G401.6 (cell line): Measurements from ENCODE around the gene PFKL.
"Not testable (repeated sequence)": the region's sequence is repeated elsewhere in the genome, so short reads cannot be mapped to it uniquely, and the experiment has no call there.

ENCODE experiments used
- FAIRE-seq: peaks from 2 replicates; lab custom pipeline; 2012; peaks lifted over from hg19 to GRCh38; lab: Jason Lieb, UNC

Gene PFKL

DNA sequence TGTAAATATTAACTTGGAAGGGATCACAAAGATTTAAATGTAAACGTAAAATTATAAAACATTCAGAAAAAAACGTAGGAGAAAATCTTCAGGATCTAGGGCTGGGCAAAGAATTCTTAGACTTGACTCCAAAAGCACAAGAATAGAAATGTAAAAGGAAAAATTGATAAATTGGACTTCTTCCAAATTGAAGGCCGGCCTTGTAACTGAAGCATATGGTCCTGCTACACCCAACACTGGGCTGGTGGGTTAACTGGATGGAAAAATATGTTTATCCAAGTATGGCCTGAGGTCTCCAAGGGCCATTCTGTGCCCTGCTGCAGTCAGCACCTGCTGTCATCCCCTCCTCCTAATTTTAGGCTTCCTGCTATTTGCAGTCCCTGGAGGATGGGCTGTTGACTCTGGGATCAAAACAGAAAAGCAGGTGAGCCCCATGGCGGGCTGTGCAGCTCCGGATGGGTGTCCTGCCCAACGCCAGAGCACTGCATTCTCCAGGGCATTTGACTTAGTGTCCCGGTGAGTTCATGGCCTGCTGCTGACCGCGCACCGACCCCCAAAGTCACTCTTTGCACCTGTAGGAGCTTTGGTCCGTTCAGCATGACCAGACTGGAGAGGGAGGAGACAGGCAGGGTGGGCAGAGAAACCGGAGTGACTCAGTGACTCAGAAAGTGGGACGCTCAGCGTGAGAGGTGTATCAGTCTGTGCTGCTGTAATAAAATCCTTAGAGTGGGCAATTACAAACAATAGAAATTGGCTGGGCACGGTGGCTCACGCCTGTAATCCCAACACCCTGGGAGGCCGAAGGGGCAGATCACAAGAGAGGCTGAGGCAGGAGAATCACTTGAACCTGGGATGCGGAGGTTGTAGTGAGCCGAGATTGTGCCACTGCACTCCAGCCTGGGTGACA, 20.2 kb upstream of the PFKL start:
- no peak for FAIRE-seq

DNA sequence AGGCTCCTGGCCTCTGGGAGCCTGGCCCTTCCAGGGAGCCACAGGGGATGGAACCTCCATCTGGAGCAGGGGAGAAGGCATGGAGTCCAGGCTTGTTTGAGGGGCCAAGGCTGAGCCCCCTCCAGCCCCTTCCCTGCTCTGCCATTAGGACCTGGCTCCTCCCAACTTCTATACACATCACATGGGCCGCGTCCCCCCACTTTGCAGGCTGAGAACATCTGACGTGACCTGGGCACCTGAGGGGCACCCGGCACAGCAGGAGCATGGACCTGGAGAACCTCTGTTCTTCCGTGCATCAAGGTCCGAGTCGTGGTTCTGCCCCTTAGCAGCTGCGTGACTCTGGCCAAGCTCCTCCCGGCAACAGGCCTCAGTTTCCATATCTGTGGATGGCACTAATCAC, 18.1 kb upstream of the PFKL start:
- no peak for FAIRE-seq

DNA sequence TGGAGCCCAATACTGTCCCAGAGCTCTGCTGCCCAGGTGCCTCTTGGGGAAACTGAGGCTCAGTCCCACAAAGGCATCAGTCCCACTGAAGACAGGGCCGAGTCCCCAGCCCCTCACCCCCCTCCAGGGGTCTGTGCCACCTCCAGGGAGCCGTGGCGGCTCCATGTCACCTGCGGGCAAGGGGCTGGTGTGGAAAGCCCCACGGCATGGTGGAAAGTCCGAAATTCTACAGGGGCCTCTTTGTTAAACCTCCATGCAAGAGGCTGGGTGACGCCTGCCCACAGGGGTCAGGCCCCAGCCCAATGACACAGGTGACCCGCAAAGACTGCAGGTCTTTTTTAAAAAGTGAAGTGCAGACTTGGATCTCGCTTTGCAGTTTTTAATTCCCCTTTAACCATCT, 17.5 kb upstream of the PFKL start:
- FAIRE-seq = no peak

DNA sequence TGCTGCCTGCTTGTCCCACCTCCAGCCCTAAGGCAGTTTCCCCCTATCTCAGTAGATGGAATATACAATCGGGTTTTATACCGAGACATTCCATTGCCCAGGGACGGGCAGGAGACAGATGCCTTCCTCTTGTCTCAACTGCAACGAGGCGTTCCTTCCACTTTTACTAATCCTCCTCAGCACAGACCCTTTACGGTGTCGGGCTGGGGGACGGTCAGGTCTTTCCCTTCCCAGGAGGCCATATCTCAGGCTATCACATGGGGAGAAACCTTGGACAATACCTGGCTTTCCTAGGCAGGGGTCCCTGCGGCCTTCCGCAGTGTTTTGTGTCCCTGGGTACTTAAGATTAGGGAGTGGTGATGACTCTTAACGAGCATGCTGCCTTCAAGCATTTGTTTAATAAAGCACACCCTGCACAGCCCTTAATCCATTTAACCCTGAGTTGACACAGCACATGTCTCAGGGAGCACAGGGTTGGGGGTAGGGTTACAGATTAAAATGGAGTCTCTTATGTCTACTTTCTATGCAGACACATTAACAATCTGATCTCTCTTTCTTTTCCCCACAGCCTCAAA, 16.6 kb upstream of the PFKL start:
- not testable (repeated sequence) for FAIRE-seq

DNA sequence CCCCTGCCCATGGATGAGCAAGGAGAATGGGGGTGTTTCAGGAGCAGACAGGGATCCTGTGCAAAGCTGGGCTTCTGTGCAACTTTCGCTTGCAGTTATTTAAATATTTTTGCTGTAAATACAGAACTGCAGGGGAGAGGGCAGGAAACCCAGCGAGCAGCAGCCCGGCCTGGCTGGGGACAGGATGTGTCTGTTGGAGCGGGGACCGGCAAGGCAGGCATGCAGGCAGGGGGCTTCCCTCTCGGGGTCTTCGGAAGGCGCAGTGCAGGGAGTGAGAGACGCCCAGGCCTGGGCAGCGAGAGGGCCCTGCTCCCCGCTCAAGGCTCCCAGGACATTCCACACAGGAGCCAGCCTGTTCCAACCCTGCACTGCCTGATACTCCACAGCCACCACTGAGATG, 15.9 kb upstream of the PFKL start:
- no peak for FAIRE-seq

DNA sequence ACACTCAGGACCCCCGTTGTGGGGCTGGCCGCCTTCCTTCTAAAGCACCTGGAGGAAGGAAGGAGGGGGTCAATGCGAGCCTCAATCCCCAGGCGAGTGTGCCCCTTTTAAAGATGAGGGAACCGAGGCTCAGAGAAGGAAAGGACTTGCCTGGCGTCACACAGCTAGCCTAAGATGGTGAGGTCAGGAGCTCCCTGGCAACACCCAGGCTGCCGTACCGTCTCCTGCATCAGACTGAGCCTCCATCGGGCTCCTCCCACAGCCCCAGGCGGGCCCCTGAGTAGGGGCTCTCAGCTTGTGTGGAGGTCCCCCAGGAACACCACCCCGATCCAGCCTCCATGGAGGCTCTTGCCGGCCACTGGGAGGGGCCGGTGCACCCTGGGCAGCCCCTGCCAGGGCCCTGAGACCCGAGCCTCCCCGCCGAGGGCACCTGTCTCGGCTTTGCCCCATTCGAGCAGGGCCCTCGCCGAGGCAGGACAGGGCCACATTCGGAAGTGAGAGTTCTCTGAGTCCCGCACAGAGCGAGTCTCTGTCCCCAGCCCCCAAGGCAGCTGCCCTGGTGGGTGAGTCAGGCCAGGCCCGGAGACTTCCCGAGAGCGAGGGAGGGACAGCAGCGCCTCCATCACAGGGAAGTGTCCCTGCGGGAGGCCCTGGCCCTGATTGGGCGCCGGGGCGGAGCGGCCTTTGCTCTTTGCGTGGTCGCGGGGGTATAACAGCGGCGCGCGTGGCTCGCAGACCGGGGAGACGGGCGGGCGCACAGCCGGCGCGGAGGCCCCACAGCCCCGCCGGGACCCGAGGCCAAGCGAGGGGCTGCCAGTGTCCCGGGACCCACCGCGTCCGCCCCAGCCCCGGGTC, 14.5 kb upstream of the PFKL start, which contains the start of gene AIRE:
TSS of gene AIRE (plus strand) at position 739 of the 855 bp plus-strand sequence. CDS start 131 bp downstream, outside the sequence.
- FAIRE-seq = no peak

DNA sequence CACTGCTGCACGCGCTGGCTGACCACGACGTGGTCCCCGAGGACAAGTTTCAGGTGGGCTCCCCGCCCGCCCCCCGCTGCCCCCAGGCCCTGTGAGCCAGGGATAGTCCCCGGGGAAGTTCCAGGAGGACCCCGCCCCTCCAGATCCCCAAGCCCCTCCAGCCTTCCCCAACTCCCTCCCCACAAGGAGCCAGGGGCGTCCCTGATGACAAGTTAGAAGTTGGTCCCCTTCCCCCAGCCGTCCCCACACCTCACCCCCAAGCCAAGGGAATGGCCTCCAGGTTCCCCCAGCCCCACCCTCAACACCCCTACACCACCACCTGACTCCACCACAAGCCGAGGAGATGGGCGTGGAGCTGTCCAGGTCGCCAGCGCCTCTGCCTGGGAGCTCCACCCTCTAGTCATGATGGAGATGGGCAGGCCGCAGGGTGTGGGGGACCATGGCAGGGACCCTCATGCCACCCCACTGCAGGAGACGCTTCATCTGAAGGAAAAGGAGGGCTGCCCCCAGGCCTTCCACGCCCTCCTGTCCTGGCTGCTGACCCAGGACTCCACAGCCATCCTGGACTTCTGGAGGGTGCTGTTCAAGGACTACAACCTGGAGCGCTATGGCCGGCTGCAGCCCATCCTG, 13.7 kb upstream of the PFKL start:
- no peak for FAIRE-seq

DNA sequence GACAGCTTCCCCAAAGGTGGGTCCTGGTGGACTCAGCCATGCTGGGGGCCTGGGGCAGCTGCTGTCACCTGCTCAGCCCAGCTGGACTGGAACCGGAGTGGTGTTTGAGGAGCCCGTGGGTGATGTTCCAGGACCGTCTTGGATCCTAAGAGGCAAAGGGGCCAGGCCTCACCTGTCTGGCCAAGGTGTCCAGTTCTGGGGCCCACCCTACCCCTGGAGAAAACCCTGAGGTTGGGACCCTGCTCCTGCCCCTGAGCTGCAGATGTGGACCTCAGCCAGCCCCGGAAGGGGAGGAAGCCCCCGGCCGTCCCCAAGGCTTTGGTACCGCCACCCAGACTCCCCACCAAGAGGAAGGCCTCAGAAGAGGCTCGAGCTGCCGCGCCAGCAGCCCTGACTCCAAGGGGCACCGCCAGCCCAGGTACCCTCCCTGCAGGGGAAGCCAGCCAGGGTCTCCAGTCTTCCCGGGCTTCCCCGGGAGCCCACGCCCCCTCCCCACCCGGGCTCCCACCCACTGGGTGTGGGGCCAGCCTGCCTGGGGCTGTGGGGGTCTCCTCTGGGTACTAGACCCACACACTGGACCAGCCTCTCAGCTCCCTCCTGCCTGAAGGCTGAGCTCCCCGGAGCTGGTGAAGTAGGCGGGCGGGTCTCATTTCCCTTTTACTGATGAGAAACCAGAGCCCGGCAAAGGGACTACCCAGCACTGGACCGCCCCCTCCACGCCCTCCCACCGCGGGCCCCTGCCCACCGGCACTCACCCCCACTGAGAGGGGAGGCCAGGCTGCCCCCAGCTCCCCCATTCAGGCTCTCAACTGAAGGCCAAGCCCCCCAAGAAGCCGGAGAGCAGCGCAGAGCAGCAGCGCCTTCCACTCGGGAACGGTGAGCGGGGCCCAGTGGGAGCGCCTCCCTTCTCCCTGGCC, 12.9 kb upstream of the PFKL start:
- FAIRE-seq = no peak

DNA sequence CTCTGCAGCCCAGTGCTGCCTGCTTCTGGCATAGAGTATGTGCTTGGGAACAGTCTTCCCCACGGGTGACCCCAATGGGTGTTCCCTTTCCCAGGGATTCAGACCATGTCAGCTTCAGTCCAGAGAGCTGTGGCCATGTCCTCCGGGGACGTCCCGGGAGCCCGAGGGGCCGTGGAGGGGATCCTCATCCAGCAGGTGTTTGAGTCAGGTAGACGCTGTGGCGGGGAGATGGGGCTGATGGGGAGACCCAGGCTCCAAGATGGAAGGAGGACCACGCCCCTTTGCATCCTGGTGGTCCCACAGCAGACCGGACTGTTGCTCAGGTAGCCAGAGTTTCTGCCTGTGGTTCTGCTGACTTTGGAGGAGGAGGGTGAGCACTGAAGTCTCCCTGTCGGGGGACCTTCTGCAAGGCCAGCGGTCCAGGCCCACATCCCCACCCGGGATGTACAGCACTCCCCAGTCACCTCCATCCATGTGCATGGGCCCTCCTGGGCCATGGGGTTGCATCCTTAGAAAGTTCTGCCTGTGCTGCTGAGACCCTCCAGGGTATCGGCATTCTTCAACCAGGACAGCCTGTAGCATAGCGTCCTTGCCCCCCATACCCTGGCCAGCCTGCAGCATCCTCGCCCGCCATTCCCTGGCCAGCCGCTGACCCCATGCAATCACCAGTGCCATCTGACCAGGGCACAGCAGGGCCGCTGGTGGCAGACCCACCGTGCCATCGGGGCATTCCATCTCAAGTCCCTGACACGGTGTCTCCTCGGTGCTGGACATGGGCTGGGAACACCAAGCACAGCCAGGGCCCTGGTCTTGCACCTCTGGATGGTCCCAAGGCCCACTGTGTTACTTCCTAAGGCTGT, 11.4 kb upstream of the PFKL start:
- FAIRE-seq = no peak

DNA sequence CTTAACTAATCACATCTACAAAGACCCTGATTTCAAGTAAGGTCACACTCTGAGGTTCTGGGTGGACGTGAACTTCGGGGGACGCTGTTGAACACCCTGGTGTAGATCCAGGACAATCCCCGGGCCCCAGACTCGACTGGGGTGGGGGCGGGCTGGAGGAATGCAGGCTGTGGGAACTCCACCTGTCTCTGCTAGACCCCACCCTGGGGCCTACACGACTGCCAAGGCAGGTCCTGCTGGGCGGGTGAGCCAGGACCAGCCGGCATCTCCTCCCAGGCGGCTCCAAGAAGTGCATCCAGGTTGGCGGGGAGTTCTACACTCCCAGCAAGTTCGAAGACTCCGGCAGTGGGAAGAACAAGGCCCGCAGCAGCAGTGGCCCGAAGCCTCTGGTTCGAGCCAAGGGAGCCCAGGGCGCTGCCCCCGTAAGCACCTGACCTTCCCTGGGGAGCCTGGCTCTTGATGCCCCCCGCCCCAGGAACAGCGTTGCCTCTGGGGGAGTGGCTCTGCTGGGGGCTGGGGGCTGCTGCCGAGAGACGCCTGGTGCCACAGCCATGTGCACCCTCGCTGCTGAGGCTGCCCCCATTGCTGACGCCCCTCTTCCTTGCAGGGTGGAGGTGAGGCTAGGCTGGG, 10.4 kb upstream of the PFKL start:
- no peak for FAIRE-seq

DNA sequence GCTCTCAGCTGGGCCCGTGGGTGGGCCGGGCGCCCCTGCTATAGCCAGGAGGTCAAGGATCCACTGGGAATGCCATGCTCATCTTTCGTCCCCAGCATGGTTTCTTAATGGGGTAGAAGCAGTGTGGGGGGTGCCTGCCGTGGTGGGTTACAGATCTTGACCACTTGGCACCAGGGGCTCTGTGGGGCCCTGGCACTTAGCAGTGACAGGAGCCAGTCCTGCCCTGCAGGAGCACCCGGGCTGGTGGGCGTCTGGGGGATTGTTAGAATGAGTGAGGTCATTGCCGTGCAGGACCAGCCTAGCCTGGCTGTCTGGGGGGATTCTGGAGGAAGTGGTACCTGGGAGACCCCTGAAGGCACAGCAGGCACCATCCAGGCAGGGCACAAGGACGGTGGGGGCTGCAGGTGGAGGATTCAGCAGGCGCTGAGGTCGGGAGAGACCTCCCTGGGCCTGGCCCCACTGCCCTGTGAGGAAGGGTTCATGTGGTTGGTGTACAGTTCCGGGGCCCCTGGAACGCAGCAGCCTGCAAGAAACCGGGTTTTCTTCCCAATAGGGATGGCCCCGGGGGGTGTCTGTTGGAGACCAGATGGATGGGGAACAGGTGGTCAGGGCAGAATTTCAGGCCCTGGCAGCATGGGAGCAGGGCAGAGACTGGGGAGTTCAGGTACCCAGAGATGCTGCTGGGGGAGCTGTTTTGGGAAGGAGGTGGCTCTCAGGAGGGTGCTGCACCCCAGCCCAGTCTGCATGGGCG, 9.4 kb upstream of the PFKL start:
- no peak for FAIRE-seq

DNA sequence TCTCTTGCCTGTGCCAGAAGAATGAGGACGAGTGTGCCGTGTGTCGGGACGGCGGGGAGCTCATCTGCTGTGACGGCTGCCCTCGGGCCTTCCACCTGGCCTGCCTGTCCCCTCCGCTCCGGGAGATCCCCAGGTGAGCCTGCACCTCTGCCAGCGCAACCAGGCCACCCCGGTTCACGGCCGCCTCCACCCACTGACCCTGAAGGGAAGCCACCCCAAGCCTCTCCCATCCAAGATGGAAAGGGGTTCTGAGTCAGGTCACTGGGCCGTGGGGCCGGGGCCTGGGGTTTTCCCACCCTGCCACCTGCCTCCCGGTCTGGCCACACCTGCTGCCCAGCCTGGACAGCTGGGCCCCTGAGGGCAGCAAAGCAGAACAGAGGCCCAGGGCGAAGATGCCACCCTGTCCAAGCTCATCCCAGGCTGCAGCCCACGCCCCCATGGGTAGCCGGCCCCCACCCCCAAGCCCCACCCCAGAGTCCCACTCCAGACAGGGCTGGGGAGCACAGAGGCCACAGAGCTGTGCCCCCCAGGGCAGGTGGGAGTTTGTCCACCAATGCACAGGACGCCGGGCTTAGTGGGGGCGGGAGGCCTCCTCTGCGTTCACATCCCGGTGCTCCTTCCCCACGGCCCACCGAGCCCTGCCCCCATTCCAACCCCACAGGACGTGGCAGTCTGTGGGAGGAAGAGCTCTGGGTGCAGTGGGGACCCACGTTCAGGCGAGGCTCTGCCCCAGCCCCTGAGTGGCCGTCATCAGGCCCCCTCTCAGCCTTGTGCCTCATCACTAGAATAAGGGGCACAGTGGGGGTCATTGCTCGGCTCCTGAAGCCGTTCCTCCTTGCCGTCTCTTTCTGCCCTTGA, 8.5 kb upstream of the PFKL start:
- no peak for FAIRE-seq

DNA sequence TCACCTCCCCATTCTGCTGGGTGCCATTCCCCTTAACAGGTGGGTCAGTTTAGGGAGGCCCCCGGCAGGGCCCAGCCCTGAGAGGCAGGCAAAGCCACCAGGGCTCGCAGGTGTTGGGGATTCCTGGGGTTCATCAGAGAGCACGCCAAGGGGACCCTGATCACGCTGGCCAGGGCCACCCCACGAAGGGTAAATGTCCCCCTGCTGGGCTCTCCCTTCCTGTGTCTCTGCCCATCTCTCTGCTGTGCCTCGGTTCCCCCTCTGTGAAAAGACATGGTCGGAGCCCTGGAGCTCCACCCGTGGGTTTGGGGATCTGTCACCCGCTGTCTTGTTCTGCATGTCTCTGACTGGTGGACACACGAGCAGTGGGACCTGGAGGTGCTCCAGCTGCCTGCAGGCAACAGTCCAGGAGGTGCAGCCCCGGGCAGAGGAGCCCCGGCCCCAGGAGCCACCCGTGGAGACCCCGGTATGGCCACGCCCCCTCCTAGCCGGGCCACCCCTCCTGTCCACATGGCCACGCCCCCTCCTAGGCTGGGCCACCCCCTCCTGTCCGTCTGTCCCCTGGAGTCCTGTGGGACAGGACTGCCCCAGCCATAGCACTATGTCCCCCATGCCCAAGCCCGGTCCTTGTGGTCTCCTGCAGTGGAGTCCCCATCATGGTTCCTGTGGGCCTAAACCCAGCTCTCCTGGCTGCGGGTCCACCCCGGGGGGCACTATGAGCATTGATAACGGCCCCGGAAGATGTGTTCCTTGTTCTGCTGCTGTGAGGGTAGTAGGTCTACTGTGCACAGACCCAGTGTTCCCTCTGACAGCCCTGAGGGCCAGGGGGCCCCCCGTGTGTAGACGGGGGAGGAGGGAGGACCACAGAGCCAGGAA, 7.7 kb upstream of the PFKL start:
- no peak for FAIRE-seq

DNA sequence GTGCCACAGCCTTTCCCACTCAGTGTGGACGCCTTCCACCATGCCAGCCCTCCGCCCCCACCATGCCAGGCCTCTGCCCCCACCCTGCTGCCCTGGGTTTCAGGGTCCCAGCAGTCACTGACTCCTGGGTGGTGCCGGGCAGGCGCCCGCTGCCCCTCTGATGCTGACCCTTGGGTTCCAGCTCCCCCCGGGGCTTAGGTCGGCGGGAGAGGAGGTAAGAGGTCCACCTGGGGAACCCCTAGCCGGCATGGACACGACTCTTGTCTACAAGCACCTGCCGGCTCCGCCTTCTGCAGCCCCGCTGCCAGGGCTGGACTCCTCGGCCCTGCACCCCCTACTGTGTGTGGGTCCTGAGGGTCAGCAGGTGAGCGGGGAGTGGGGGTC, 7.0 kb upstream of the PFKL start:
- FAIRE-seq = no peak

DNA sequence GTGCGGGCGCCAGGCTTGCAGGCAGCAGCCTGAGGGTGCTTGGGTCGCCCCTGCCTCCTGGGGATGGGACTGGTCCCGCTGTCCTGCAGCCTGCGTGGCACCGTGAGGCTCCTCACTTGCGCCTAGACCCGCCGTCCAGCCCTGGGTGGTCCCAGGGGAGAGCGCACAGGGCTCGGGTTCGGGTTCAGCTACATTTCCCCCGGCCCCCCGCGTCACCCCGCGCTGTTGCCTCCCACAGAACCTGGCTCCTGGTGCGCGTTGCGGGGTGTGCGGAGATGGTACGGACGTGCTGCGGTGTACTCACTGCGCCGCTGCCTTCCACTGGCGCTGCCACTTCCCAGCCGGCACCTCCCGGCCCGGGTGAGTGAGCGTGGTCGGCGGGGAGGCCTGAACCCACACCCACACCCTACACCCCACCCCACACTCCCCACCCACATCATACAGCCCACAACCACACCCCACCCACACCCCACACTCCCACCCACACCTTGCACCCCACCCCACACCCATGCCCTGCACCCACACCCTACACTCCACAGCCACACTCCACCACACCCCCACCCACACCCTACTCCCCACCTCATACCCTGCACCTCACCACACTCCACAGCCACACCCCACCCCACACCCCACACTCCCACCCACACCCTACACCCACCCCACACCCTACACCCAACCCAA, 6.2 kb upstream of the PFKL start:
- no peak for FAIRE-seq

DNA sequence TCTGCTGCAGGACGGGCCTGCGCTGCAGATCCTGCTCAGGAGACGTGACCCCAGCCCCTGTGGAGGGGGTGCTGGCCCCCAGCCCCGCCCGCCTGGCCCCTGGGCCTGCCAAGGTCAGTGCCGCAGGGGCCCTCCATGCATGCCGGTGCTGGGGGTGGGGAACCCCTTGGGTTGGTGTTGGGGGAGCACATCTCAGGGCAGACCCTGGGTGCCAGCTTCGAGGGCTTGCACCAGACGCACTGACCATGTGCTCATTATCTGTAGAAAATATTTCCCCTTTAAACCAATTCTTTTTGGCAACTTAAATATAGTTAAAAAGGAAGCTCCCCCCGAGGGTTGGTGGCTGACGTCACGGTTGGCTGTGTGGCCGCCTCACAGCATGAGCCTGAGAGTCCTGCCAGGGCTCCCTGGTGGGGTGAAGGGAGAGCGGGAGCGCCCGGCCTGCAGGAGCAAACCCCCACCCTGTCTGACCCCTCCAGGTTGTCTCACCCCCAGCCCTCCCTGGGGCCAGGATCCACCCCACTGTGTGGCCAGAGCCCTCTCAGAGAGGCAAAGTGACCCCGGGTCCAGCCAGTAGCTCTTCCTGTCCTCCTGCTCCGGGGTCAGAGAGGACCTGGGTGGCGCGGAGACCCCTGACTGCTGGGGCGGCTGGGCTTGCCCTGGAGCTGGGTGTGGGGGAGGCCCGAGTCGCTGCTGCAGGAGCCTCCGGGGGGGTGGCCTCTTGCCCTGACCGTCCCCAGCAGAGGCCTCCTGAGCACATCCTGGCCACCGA, 5.3 kb upstream of the PFKL start:
- no peak for FAIRE-seq
